Kidney (tissue), 14 donors: ENCODE results near the gene RAD51. TPM values are rescaled to one million over a fixed set of nuclear protein-coding genes. Genes with fewer than 3 reads are reported as not detected.

Experiments
- DNase-seq, 5 donors: peaks; one replicate each; pipeline ENCODE4 v3.0.0-alpha.2; 2013 to 2020
- FAIRE-seq: peaks from 2 replicates; lab custom pipeline; 2012; peaks lifted over from hg19 to GRCh38; lab: Jason Lieb, UNC
- H3K27ac ChIP-seq, 2 donors: one replicate each; pipeline ENCODE4 v1.7.0; 2013; ENCODE audit warnings: low read depth in 2 of 2, low read length in 2 of 2, inconsistent platforms in 1 of 2
- H3K27me3 ChIP-seq: one replicate; pipeline ENCODE4 v1.7.1; 2013; ENCODE audit warnings: low read length, inconsistent platforms; ENCODE audit not compliant: control insufficient read depth, insufficient read depth
- H3K36me3 ChIP-seq, 3 donors: one replicate each; pipeline versions ENCODE4 v1.7.0 to v1.7.1; 2013; ENCODE audit warnings: low read length in 3 of 3, control low read depth in 1 of 3, inconsistent platforms in 1 of 3; ENCODE audit not compliant: insufficient read depth in 3 of 3, control insufficient read depth in 2 of 3
- H3K4me1 ChIP-seq, 3 donors: one replicate each; pipeline versions ENCODE4 v1.7.0 to v1.7.1; 2013; ENCODE audit warnings: low read length in 3 of 3, inconsistent platforms in 1 of 3, low read depth in 1 of 3; ENCODE audit not compliant: control insufficient read depth in 2 of 3, insufficient read depth in 2 of 3
- H3K4me3 ChIP-seq, 3 donors: one replicate each; pipeline versions ENCODE4 v1.7.0 to v1.8.1; 2013; ENCODE audit warnings: low read length in 3 of 3, control low read depth in 1 of 3, inconsistent platforms in 1 of 3
- H3K9ac ChIP-seq, 3 donors: one replicate each; pipeline versions ENCODE4 v1.7.0 to v1.7.1; 2013; ENCODE audit warnings: low read length in 3 of 3, control low read depth in 1 of 3, inconsistent platforms in 1 of 3
- H3K9me3 ChIP-seq, 3 donors: one replicate each; pipeline versions ENCODE4 v1.7.0 to v1.7.1; 2013; ENCODE audit warnings: low read length in 3 of 3, control low read depth in 1 of 3, inconsistent platforms in 1 of 3; ENCODE audit not compliant: control insufficient read depth in 2 of 3, insufficient read depth in 1 of 3
- CTCF ChIP-seq: IDR thresholded peaks from 3 replicates; pipeline ENCODE4 v1.5.1; 2012; ENCODE audit warnings: mild to moderate bottlenecking, moderate library complexity, borderline replicate concordance; ENCODE audit not compliant: insufficient read depth; ENCODE audit errors: extremely low read depth
- intact Hi-C: fragments of 100-400 bp; cut with DNase I; formaldehyde crosslinking; loops from one replicate; pipeline ENCODE4 v1.11.1; 2022
- polyA plus RNA-seq: library from polyadenylated mRNA; stranded (reverse); fragments of 350-450 nt; fragmentation: Illumina TruSeq; extraction: RNeasy Lipid Tissue Mini Kit (QIAGEN cat#74804); gene quantifications from one replicate; pipeline ENCODE4 v1.2.3, GENCODE V29; 2014; ENCODE audit warnings: low read depth, low replicate concordance; ENCODE audit not compliant: insufficient read depth
- total RNA-seq: library from RNA; stranded (reverse); fragmentation: NEBNext Ultra II Directional; extraction: Animal tissue kit (Norgen Biotek cat#: 25700); gene quantifications from one replicate; pipeline ENCODE4 v1.2.1, GENCODE V29; 2021
- donor health status: control.
- donor health status: control.
- donor health status: control.
- donor health status: control.
- donor health status: control.
- donor health status: DM: yes; HTN: yes; CAD: no.
- donor health status: Normal renal cell carcinoma (clear cell type).

Gene RAD51
- total and polyA plus RNA-seq, 2 donors from 2014 or later = 1.1 TPM; not detected in 1

- Histone ChIP-seq H3K36me3 (no peaks in the 10 kb centered on the region), H3K27me3 (no peaks in the 10 kb centered on the region), H3K4me1 (peaks cover 0 to 15% (median 7%) of the 10 kb centered on the region in 3 donors), H3K27ac (peak overlapping the region; percentile 56 to 86), H3K9ac (peak overlapping the region in 2 of 3 donors; percentile 42 to 65), H3K4me3 (peak overlapping the region; percentile 28 to 74 (median 55)), H3K9me3 (no peaks in the 10 kb centered on the region)
- no peak for TF ChIP-seq CTCF
- peak in 1 of 5 donors; percentile 42 for DNase-seq
- intact Hi-C loops = no loop called here
- no peak for FAIRE-seq
These were observed 69.7 kb downstream of the RAD51 start for GRCh38 chr15:40764629-40765103.

- H3K9ac ChIP-seq = no peak overlapping the region
- H3K36me3 ChIP-seq = no peaks in the 10 kb centered on the region
- TF ChIP-seq CTCF = no peak
- no peaks in the 10 kb centered on the region for H3K9me3 ChIP-seq
- FAIRE-seq (no peak), DNase-seq (no peak)
- intact Hi-C loops = no loop called here
- H3K27ac ChIP-seq = no peak overlapping the region
- H3K4me3 ChIP-seq = no peak overlapping the region
- H3K4me1 ChIP-seq = peaks cover 4 to 17% (median 7%) of the 10 kb centered on the region in 3 donors
- no peaks in the 10 kb centered on the region for H3K27me3 ChIP-seq
These were observed 71.3 kb downstream of the RAD51 start for GRCh38 chr15:40766194-40766815.

- no peak for TF ChIP-seq CTCF
- Histone ChIP-seq H3K9ac (no peak overlapping the region), H3K27ac (no peak overlapping the region), H3K27me3 (no peaks in the 10 kb centered on the region), H3K36me3 (peaks cover 0 to 2% (median 0%) of the 10 kb centered on the region in 3 donors), H3K4me1 (peaks cover 4 to 17% (median 7%) of the 10 kb centered on the region in 3 donors), H3K4me3 (no peak overlapping the region), H3K9me3 (no peaks in the 10 kb centered on the region)
- FAIRE-seq = no peak
- intact Hi-C loops = no loop called here
- DNase-seq = peak in 1 of 5 donors; percentile 71
These were observed 72.2 kb downstream of the RAD51 start for GRCh38 chr15:40766906-40767837.
